WTC11 (cell line): ENCODE results near the gene LRSAM1. TPM values are rescaled to one million over a fixed set of nuclear protein-coding genes. Genes with fewer than 3 reads are reported as not detected.
A peak's percentile ranks its signal among the peaks of the same experiment; 100 is the strongest.

Source experiments
- CREB1 ChIP-seq: sonication (generic); formaldehyde crosslinking; IDR thresholded peaks from 2 replicates; pipeline ENCODE4 v1.8.0; 2023; ENCODE audit warnings: mild to moderate bottlenecking, missing genetic modification reagents
- E2F1 ChIP-seq: sonication (generic); formaldehyde crosslinking; IDR thresholded peaks from 2 replicates; pipeline ENCODE4 v1.8.0; 2022; ENCODE audit warnings: mild to moderate bottlenecking, missing genetic modification reagents
- ELF4 ChIP-seq: sonication (generic); formaldehyde crosslinking; IDR thresholded peaks from 2 replicates; pipeline ENCODE4 v1.8.1; 2022; ENCODE audit warnings: low read depth, mild to moderate bottlenecking, moderate library complexity, missing genetic modification reagents
- EMX1 ChIP-seq: fragments of 250-450 bp; sonication (Bioruptor Pico); IDR thresholded peaks from 2 replicates; pipeline ENCODE4 v1.8.0; 2021; ENCODE audit warnings: mild to moderate bottlenecking
- ESRRA ChIP-seq: sonication (generic); formaldehyde crosslinking; IDR thresholded peaks from 2 replicates; pipeline ENCODE4 v1.8.1; 2022; ENCODE audit warnings: mild to moderate bottlenecking, missing genetic modification reagents, borderline replicate concordance
- ETV6 ChIP-seq: sonication (generic); formaldehyde crosslinking; IDR thresholded peaks from 2 replicates; pipeline ENCODE4 v1.8.1; 2022; ENCODE audit warnings: mild to moderate bottlenecking, missing genetic modification reagents
- HMGA2 ChIP-seq: fragments of 250-450 bp; sonication (Bioruptor Pico); IDR thresholded peaks from 2 replicates; pipeline ENCODE4 v1.4.0; 2021; ENCODE audit warnings: mild to moderate bottlenecking, moderate library complexity
- MXD4 ChIP-seq: fragments of 250-450 bp; sonication (Bioruptor Pico); IDR thresholded peaks from 2 replicates; pipeline ENCODE4 v1.8.0; 2021; ENCODE audit warnings: mild to moderate bottlenecking, moderate library complexity, borderline replicate concordance
- MYBL2 ChIP-seq: sonication (generic); formaldehyde crosslinking; IDR thresholded peaks from 2 replicates; pipeline ENCODE4 v1.8.1; 2023; ENCODE audit warnings: mild to moderate bottlenecking, moderate library complexity, missing genetic modification reagents
- NFE2L1 ChIP-seq: sonication (generic); formaldehyde crosslinking; IDR thresholded peaks from 2 replicates; pipeline ENCODE4 v1.8.1; 2023; ENCODE audit warnings: missing genetic modification reagents
- NFYB ChIP-seq: sonication (generic); formaldehyde crosslinking; conservative IDR thresholded peaks from 2 replicates; pipeline ENCODE4 v1.8.0; 2022; ENCODE audit warnings: low read depth, missing genetic modification reagents
- NR1H2 ChIP-seq: sonication (generic); formaldehyde crosslinking; IDR thresholded peaks from 2 replicates; pipeline ENCODE4 v1.9.0; 2021; ENCODE audit warnings: mild to moderate bottlenecking, moderate library complexity, missing genetic modification reagents
- PREB ChIP-seq: sonication (generic); formaldehyde crosslinking; IDR thresholded peaks from 2 replicates; pipeline ENCODE4 v1.8.1; 2022; ENCODE audit warnings: mild to moderate bottlenecking, missing genetic modification reagents, moderate library complexity, borderline replicate concordance
- RORB ChIP-seq: fragments of 250-450 bp; sonication (Bioruptor Pico); IDR thresholded peaks from 2 replicates; pipeline ENCODE4 v1.9.0; 2021; ENCODE audit warnings: mild to moderate bottlenecking
- SP1 ChIP-seq: sonication (generic); formaldehyde crosslinking; conservative IDR thresholded peaks from 2 replicates; pipeline ENCODE4 v1.8.1; 2022; ENCODE audit warnings: missing genetic modification reagents
- TCF7 ChIP-seq: sonication (generic); formaldehyde crosslinking; IDR thresholded peaks from 2 replicates; pipeline ENCODE4 v1.8.0; 2022; ENCODE audit warnings: mild to moderate bottlenecking, low read depth, missing genetic modification reagents, moderate library complexity
- TEAD1 ChIP-seq: sonication (generic); formaldehyde crosslinking; IDR thresholded peaks from 2 replicates; pipeline ENCODE4 v1.8.0; 2022; ENCODE audit warnings: mild to moderate bottlenecking, missing genetic modification reagents
- ZBTB21 ChIP-seq: sonication (generic); formaldehyde crosslinking; IDR thresholded peaks from 2 replicates; pipeline ENCODE4 v1.8.1; 2023; ENCODE audit warnings: mild to moderate bottlenecking, missing genetic modification reagents, borderline replicate concordance
- ZNF121 ChIP-seq: sonication (generic); formaldehyde crosslinking; IDR thresholded peaks from 2 replicates; pipeline ENCODE4 v1.8.0; 2023; ENCODE audit warnings: missing genetic modification reagents
- ZNF219 ChIP-seq: sonication (generic); formaldehyde crosslinking; IDR thresholded peaks from 2 replicates; pipeline ENCODE4 v1.8.0; 2023; ENCODE audit warnings: missing genetic modification reagents, mild to moderate bottlenecking, borderline replicate concordance
- ZNF232 ChIP-seq: sonication (generic); formaldehyde crosslinking; IDR thresholded peaks from 2 replicates; pipeline ENCODE4 v1.8.0; 2022; ENCODE audit warnings: mild to moderate bottlenecking, missing genetic modification reagents
- ZNF263 ChIP-seq: sonication (generic); formaldehyde crosslinking; IDR thresholded peaks from 2 replicates; pipeline ENCODE4 v1.8.1; 2022; ENCODE audit warnings: low read depth, mild to moderate bottlenecking, moderate library complexity, missing genetic modification reagents
- ZNF317 ChIP-seq: sonication (generic); formaldehyde crosslinking; IDR thresholded peaks from 2 replicates; pipeline ENCODE4 v1.8.1; 2023; ENCODE audit warnings: low read depth, mild to moderate bottlenecking, moderate library complexity, missing genetic modification reagents, borderline replicate concordance
- ZNF396 ChIP-seq: fragments of 250-450 bp; sonication (Bioruptor Pico); IDR thresholded peaks from 2 replicates; pipeline ENCODE4 v1.8.0; 2021; ENCODE audit warnings: mild to moderate bottlenecking, moderate library complexity, borderline replicate concordance
- total RNA-seq: library from RNA; stranded (reverse); gene quantifications from 3 replicates; pipeline ENCODE4 v1.2.3, GENCODE V29; 2021
- TF ChIP-seq, protein P1 (sequence below): fragments of 250-450 bp; sonication (Bioruptor Pico); IDR thresholded peaks from 2 replicates; pipeline ENCODE4 v2.1.2; 2022; ENCODE audit warnings: mild to moderate bottlenecking, moderate library complexity
- TF ChIP-seq, protein P2 (sequence below): sonication (generic); formaldehyde crosslinking; IDR thresholded peaks from 2 replicates; pipeline ENCODE4 v1.8.0; 2022; ENCODE audit warnings: mild to moderate bottlenecking, missing genetic modification reagents
- TF ChIP-seq, protein P3 (sequence below): sonication (generic); formaldehyde crosslinking; IDR thresholded peaks from 2 replicates; pipeline ENCODE4 v1.8.1; 2022; ENCODE audit warnings: missing genetic modification reagents, borderline replicate concordance
- TF ChIP-seq, protein P4 (sequence below): sonication (generic); formaldehyde crosslinking; IDR thresholded peaks from 2 replicates; pipeline ENCODE4 v1.8.1; 2023; ENCODE audit warnings: mild to moderate bottlenecking, missing genetic modification reagents
- TF ChIP-seq, protein P5 (sequence below): sonication (generic); formaldehyde crosslinking; IDR thresholded peaks from 2 replicates; pipeline ENCODE4 v1.8.1; 2023; ENCODE audit warnings: mild to moderate bottlenecking, missing genetic modification reagents, moderate library complexity

Gene LRSAM1
- total RNA-seq, 1 experiment from 2014 or later, result 32.4 TPM

GRCh38 chr9:127450830-127451607 is at the start of gene LRSAM1, which contains the start of gene RPL12 (continued):
- TF ChIP-seq, protein P1, sequence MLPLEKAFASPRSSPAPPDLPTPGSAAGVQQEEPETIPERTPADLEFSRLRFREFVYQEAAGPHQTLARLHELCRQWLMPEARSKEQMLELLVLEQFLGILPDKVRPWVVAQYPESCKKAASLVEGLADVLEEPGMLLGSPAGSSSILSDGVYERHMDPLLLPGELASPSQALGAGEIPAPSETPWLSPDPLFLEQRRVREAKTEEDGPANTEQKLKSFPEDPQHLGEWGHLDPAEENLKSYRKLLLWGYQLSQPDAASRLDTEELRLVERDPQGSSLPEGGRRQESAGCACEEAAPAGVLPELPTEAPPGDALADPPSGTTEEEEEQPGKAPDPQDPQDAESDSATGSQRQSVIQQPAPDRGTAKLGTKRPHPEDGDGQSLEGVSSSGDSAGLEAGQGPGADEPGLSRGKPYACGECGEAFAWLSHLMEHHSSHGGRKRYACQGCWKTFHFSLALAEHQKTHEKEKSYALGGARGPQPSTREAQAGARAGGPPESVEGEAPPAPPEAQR (CRISPR knock-in tag), result no peak
- no peak for TF ChIP-seq ETV6 (CRISPR knock-in tag)
- TF ChIP-seq CREB1, result peak; percentile 85; the same call in 1 of the 2 replicates
- TF ChIP-seq ZNF317, result no peak
- peak; percentile 79; the same call in 1 of the 2 replicates for TF ChIP-seq PREB (CRISPR knock-in tag)
- TF ChIP-seq NFYB (CRISPR knock-in tag), result no peak
- no peak for TF ChIP-seq TCF7 (CRISPR knock-in tag)
- no peak for TF ChIP-seq ZNF219 (CRISPR knock-in tag)
- TF ChIP-seq, protein P2, sequence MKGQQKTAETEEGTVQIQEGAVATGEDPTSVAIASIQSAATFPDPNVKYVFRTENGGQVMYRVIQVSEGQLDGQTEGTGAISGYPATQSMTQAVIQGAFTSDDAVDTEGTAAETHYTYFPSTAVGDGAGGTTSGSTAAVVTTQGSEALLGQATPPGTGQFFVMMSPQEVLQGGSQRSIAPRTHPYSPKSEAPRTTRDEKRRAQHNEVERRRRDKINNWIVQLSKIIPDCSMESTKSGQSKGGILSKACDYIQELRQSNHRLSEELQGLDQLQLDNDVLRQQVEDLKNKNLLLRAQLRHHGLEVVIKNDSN (CRISPR knock-in tag), result peak; percentile 40
- TF ChIP-seq RORB, result 0 out of 2 replicates have a peak, but pooled peaks have one; percentile 53
- 0 out of 2 replicates have a peak, but pooled peaks have one; percentile 44 for TF ChIP-seq ZNF232 (CRISPR knock-in tag)
- TF ChIP-seq ZBTB21 (CRISPR knock-in tag), result peak; percentile 85
- TF ChIP-seq SP1, result peak; percentile 89
- TF ChIP-seq, protein P3, sequence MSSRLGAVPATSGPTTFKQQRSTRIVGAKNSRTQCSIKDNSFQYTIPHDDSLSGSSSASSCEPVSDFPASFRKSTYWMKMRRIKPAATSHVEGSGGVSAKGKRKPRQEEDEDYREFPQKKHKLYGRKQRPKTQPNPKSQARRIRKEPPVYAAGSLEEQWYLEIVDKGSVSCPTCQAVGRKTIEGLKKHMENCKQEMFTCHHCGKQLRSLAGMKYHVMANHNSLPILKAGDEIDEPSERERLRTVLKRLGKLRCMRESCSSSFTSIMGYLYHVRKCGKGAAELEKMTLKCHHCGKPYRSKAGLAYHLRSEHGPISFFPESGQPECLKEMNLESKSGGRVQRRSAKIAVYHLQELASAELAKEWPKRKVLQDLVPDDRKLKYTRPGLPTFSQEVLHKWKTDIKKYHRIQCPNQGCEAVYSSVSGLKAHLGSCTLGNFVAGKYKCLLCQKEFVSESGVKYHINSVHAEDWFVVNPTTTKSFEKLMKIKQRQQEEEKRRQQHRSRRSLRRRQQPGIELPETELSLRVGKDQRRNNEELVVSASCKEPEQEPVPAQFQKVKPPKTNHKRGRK (CRISPR knock-in tag), result no peak
- peak; percentile 85 for TF ChIP-seq TEAD1
- TF ChIP-seq EMX1 (CRISPR knock-in tag), result no peak; the same call in 1 of the 2 replicates
- TF ChIP-seq HMGA2 (CRISPR knock-in tag), result no peak
- TF ChIP-seq, protein P4, sequence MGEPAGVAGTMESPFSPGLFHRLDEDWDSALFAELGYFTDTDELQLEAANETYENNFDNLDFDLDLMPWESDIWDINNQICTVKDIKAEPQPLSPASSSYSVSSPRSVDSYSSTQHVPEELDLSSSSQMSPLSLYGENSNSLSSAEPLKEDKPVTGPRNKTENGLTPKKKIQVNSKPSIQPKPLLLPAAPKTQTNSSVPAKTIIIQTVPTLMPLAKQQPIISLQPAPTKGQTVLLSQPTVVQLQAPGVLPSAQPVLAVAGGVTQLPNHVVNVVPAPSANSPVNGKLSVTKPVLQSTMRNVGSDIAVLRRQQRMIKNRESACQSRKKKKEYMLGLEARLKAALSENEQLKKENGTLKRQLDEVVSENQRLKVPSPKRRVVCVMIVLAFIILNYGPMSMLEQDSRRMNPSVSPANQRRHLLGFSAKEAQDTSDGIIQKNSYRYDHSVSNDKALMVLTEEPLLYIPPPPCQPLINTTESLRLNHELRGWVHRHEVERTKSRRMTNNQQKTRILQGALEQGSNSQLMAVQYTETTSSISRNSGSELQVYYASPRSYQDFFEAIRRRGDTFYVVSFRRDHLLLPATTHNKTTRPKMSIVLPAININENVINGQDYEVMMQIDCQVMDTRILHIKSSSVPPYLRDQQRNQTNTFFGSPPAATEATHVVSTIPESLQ (CRISPR knock-in tag), result no peak
- TF ChIP-seq ZNF121, result no peak
- TF ChIP-seq MXD4 (CRISPR knock-in tag), result no peak
- no peak for TF ChIP-seq ZNF396 (CRISPR knock-in tag)
- TF ChIP-seq, protein P5, sequence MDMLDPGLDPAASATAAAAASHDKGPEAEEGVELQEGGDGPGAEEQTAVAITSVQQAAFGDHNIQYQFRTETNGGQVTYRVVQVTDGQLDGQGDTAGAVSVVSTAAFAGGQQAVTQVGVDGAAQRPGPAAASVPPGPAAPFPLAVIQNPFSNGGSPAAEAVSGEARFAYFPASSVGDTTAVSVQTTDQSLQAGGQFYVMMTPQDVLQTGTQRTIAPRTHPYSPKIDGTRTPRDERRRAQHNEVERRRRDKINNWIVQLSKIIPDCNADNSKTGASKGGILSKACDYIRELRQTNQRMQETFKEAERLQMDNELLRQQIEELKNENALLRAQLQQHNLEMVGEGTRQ (CRISPR knock-in tag), result no peak
- no peak for TF ChIP-seq NFE2L1 (CRISPR knock-in tag)
- peak; percentile 85 for TF ChIP-seq MYBL2 (CRISPR knock-in tag)
- 0 out of 2 replicates have a peak, but pooled peaks have one; percentile 47 for TF ChIP-seq E2F1 (CRISPR knock-in tag)
- TF ChIP-seq ZNF263 (CRISPR knock-in tag), result no peak
- TF ChIP-seq ELF4, result no peak
- TF ChIP-seq NR1H2, result peak; percentile 73; the same call in 1 of the 2 replicates
- 0 out of 2 replicates have a peak, but pooled peaks have one; percentile 48 for TF ChIP-seq ESRRA (CRISPR knock-in tag)
